H1 (cell line): ENCODE results near the gene PPM1G. TPM values are rescaled to one million over a fixed set of nuclear protein-coding genes. Genes with fewer than 3 reads are reported as not detected.

ENCODE experiments used
- CTCF ChIA-PET: fragments of 300-600 bp; sonication (Branson Sonifier 250); formaldehyde crosslinking; loops from one replicate; lab custom pipeline; 2021; ENCODE audit not compliant: partially characterized antibody; lab: Charles Lee
- POLR2A ChIA-PET: fragments of 300-600 bp; sonication (Branson Sonifier 250); formaldehyde crosslinking; loops from one replicate; lab custom pipeline; 2021; ENCODE audit warnings: inconsistent platforms; ENCODE audit not compliant: partially characterized antibody; lab: Charles Lee
- DNase-seq, 2 experiments: peaks; one replicate each; pipeline versions ENCODE4 v3.0.0 to v3.0.0-alpha.2; 2010 to 2022; ENCODE audit warnings: low spot score in 2 of 2, low read depth in 1 of 2, mixed read lengths in 1 of 2
- FAIRE-seq: peaks from 2 replicates; lab custom pipeline; 2011; peaks lifted over from hg19 to GRCh38; lab: Jason Lieb, UNC
- H2AFZ ChIP-seq: 2 replicates; pipeline ENCODE4 v1.8.1; 2012; ENCODE audit warnings: low read length, inconsistent platforms
- H2AK5ac ChIP-seq: 2 replicates; pipeline ENCODE4 v1.6.1; 2013; ENCODE audit warnings: low read depth, low read length
- H2BK120ac ChIP-seq: replicated peaks from 2 replicates; pipeline ENCODE3; 2013; ENCODE audit warnings: low read depth, low read length, inconsistent platforms
- H2BK12ac ChIP-seq: 2 replicates; pipeline ENCODE4 v1.6.1; 2013; ENCODE audit warnings: low read depth, low read length
- H2BK15ac ChIP-seq: 2 replicates; pipeline ENCODE4 v1.6.1; 2013; ENCODE audit warnings: low read length
- H2BK20ac ChIP-seq: 2 replicates; pipeline ENCODE4 v1.6.1; 2013; ENCODE audit warnings: low read length
- H2BK5ac ChIP-seq: 2 replicates; pipeline ENCODE4 v1.6.1; 2013; ENCODE audit warnings: low read depth, low read length
- H3K14ac ChIP-seq: 2 replicates; pipeline ENCODE4 v1.6.1; 2013; ENCODE audit warnings: inconsistent platforms; ENCODE audit not compliant: insufficient read length
- H3K18ac ChIP-seq: 2 replicates; pipeline ENCODE4 v1.6.1; 2013; ENCODE audit warnings: low read length; ENCODE audit errors: extremely low read depth
- H3K23ac ChIP-seq: 2 replicates; pipeline ENCODE4 v1.6.1; 2013; ENCODE audit warnings: inconsistent platforms; ENCODE audit not compliant: insufficient read length
- H3K23me2 ChIP-seq: 2 replicates; pipeline ENCODE4 v1.6.1; 2013; ENCODE audit warnings: low read depth, low read length
- H3K27ac ChIP-seq: 2 replicates; pipeline ENCODE4 v1.6.1; 2011; ENCODE audit warnings: low read depth, low read length, inconsistent platforms
- H3K27me3 ChIP-seq, 4 experiments: replicated peaks in 1 of 4; 1 replicate in 1 of 4; 2 replicates in 3 of 4; pipeline versions ENCODE4 v1.6.1 to v1.8.1; 2011 to 2013; ENCODE audit warnings: low read length in 3 of 4, mild to moderate bottlenecking in 3 of 4, inconsistent platforms in 2 of 4, mixed read lengths in 2 of 4, moderate library complexity in 1 of 4; ENCODE audit not compliant: control insufficient read depth in 3 of 4, insufficient read depth in 3 of 4; ENCODE audit errors: extremely low read depth in 1 of 4
- H3K36me3 ChIP-seq, 4 experiments: 2 replicates each; pipeline versions ENCODE4 v1.6.1 to v1.8.1; 2011 to 2013; ENCODE audit warnings: mild to moderate bottlenecking in 4 of 4, low read length in 3 of 4, moderate library complexity in 2 of 4, control low read depth in 1 of 4, inconsistent platforms in 1 of 4; ENCODE audit not compliant: insufficient read depth in 4 of 4, control insufficient read depth in 2 of 4
- H3K4ac ChIP-seq: replicated peaks from 2 replicates; pipeline ENCODE3; 2013; ENCODE audit warnings: low read length, low read depth, mixed read lengths, inconsistent platforms; ENCODE audit not compliant: insufficient read length
- H3K4me1 ChIP-seq, 4 experiments: replicated peaks in 1 of 4; 1 replicate in 1 of 4; 2 replicates in 3 of 4; pipeline versions ENCODE4 v1.6.1 to v1.8.1; 2011 to 2013; ENCODE audit warnings: low read length in 3 of 4, inconsistent platforms in 2 of 4, mixed read lengths in 1 of 4; ENCODE audit not compliant: insufficient read depth in 4 of 4, control insufficient read depth in 3 of 4
- H3K4me2 ChIP-seq, 2 experiments: 2 replicates each; pipeline versions ENCODE4 v1.6.1 to v1.8.1; 2011 to 2013; ENCODE audit warnings: low read depth in 2 of 2, low read length in 2 of 2, control low read depth in 1 of 2, inconsistent platforms in 1 of 2, mild to moderate bottlenecking in 1 of 2; ENCODE audit not compliant: insufficient read depth in 1 of 2
- H3K4me3 ChIP-seq, 4 experiments: fragments of 200-600, 300-600 bp in 1 of 4; sonication (generic), shearing (Covaris generic), sonication (Bioruptor Twin) in 1 of 4; 2 replicates each; pipeline versions ENCODE4 v1.5.1 to v1.8.1; 2011 to 2016; ENCODE audit warnings: low read length in 4 of 4, low read depth in 3 of 4, control low read depth in 2 of 4, inconsistent platforms in 2 of 4, mild to moderate bottlenecking in 2 of 4, mixed read lengths in 1 of 4, moderate library complexity in 1 of 4; ENCODE audit not compliant: insufficient read depth in 2 of 4; ENCODE audit errors: extremely low read depth in 1 of 4
- H3K56ac ChIP-seq: replicated peaks from 2 replicates; pipeline ENCODE3; 2013; ENCODE audit warnings: low read depth, mild to moderate bottlenecking, mixed read lengths, low read length, inconsistent platforms; ENCODE audit not compliant: insufficient read length
- H3K79me1 ChIP-seq: 2 replicates; pipeline ENCODE4 v1.6.1; 2013; ENCODE audit warnings: low read depth, low read length, control low read depth
- H3K79me2 ChIP-seq, 2 experiments: 2 replicates each; pipeline versions ENCODE4 v1.6.1 to v1.8.1; 2012 to 2013; ENCODE audit warnings: low read length in 2 of 2, mild to moderate bottlenecking in 2 of 2, inconsistent platforms in 1 of 2; ENCODE audit not compliant: insufficient read depth in 2 of 2, control insufficient read depth in 1 of 2
- H3K9ac ChIP-seq, 4 experiments: replicated peaks in 1 of 4; 1 replicate in 1 of 4; 2 replicates in 3 of 4; pipeline versions ENCODE4 v1.6.1 to v1.8.1; 2011 to 2013; ENCODE audit warnings: low read depth in 3 of 4, low read length in 3 of 4, control low read depth in 2 of 4, mild to moderate bottlenecking in 2 of 4, moderate library complexity in 2 of 4, inconsistent platforms in 1 of 4; ENCODE audit errors: extremely low read depth in 1 of 4
- H3K9me3 ChIP-seq, 2 experiments: 2 replicates each; pipeline versions ENCODE4 v1.6.1 to v1.8.1; 2012 to 2013; ENCODE audit warnings: mild to moderate bottlenecking in 2 of 2, moderate library complexity in 2 of 2, control low read depth in 1 of 2, inconsistent platforms in 1 of 2, low read depth in 1 of 2, low read length in 1 of 2, mixed read lengths in 1 of 2; ENCODE audit not compliant: insufficient read depth in 2 of 2
- H4K20me1 ChIP-seq, 2 experiments: replicated peaks in 1 of 2; 2 replicates each; pipeline versions ENCODE3 to v1.8.1; 2011 to 2013; ENCODE audit warnings: inconsistent platforms in 2 of 2, low read length in 2 of 2, mild to moderate bottlenecking in 1 of 2; ENCODE audit not compliant: insufficient read depth in 2 of 2, control insufficient read depth in 1 of 2
- H4K5ac ChIP-seq: 2 replicates; pipeline ENCODE4 v1.6.1; 2013; ENCODE audit warnings: low read length, low read depth, mixed read lengths, inconsistent platforms; ENCODE audit not compliant: insufficient read length
- H4K8ac ChIP-seq: 2 replicates; pipeline ENCODE4 v1.8.0; 2013; ENCODE audit warnings: mild to moderate bottlenecking, moderate library complexity, low read length, inconsistent platforms; ENCODE audit not compliant: insufficient read depth; ENCODE audit errors: extremely low read depth
- H4K91ac ChIP-seq: replicated peaks from 2 replicates; pipeline ENCODE3; 2013; ENCODE audit warnings: low read length, mixed read lengths, inconsistent platforms; ENCODE audit not compliant: insufficient read length
- CTBP2 ChIP-seq: IDR thresholded peaks from 2 replicates; pipeline ENCODE4 v1.7.0; 2011; ENCODE audit warnings: borderline replicate concordance, mild to moderate bottlenecking, moderate library complexity, mixed read lengths, low read length; ENCODE audit not compliant: insufficient read depth, insufficient read length
- E2F6 ChIP-seq: IDR thresholded peaks from 2 replicates; pipeline ENCODE4 v1.6.1; 2012; ENCODE audit warnings: inconsistent platforms
- FOSL1 ChIP-seq: IDR thresholded peaks from 2 replicates; pipeline ENCODE4 v1.6.1; 2011; ENCODE audit warnings: mild to moderate bottlenecking, low read depth, low read length, moderate library complexity; ENCODE audit not compliant: insufficient read depth
- NANOG ChIP-seq: IDR thresholded peaks from 2 replicates; pipeline ENCODE4 v1.6.1; 2011; ENCODE audit warnings: low read length, low read depth, mild to moderate bottlenecking, inconsistent platforms; ENCODE audit not compliant: insufficient read depth, poor library complexity, severe bottlenecking
- WGBS, 2 experiments: shearing (Covaris generic) in 1 of 2; methylation state at CpG; one replicate each; pipeline versions ENCODE4 v1.1.6 to v1.1.7; 2013 to 2015; ENCODE audit warnings: low lambda C conversion rate in 2 of 2, mixed read lengths in 2 of 2, inconsistent platforms in 1 of 2, low coverage in 1 of 2, missing lambda C conversion rate in 1 of 2; ENCODE audit not compliant: insufficient replicate concordance in 2 of 2, insufficient coverage in 1 of 2, insufficient read length in 1 of 2; ENCODE audit errors: extremely low coverage in 1 of 2, missing lambda C conversion rate in 1 of 2; 5-methylcytosine and 5-hydroxymethylcytosine counted together
- polyA plus RNA-seq, 7 experiments: library from polyadenylated mRNA; depleted of rRNA in 3 of 7; stranded (reverse) in 5 of 7; unstranded in 2 of 7; fragments of >200 nt in 5 of 7; fragments of 200-250 nt in 2 of 7; gene quantifications; 1 replicate in 5 of 7; 2 replicates in 1 of 7; 4 replicates in 1 of 7; pipeline versions ENCODE4 v1.2.1 to v1.2.3, GENCODE V29; 2011 to 2013; ENCODE audit warnings: missing spikeins in 2 of 7, mixed read lengths in 2 of 7
- total RNA-seq: library from RNA; stranded (reverse); fragmentation: NEBNext Ultra II Directional; extraction: Animal tissue kit (Norgen Biotek cat#: 25700); gene quantifications from 2 replicates; pipeline ENCODE4 v1.2.1, GENCODE V29; 2021

Gene PPM1G
- total and polyA plus RNA-seq, 2 of the 8 experiments (the other 6 are each of a cell fraction or from before 2014, with no cell fraction given): 73.3 to 203 TPM

- Histone ChIP-seq H2AK5ac (no peak overlapping the region), H2BK5ac (peak overlapping the region; percentile 84; the same call in 1 of the 2 replicates), H3K4me3 (peak overlapping the region; percentile 72 to 99 (median 88)), H3K4me2 (peak overlapping the region; percentile 77 to 81), H3K56ac (peak overlapping the region; percentile 24), H2BK15ac (no peak overlapping the region), H4K8ac (peak overlapping the region; percentile 92), H3K79me1 (peaks cover 5% of the 10 kb centered on the region; the same call in 1 of the 2 replicates), H3K9ac (peak overlapping the region; percentile 3 to 84 (median 80)), H4K20me1 (peaks cover 0 to 16% of the 10 kb centered on the region in 2 experiments), H2BK20ac (no peak overlapping the region), H3K23ac (no peak overlapping the region), H2BK12ac (no peak overlapping the region), H4K91ac (no peak overlapping the region), H2BK120ac (no peak overlapping the region), H3K36me3 (peaks cover 29 to 53% (median 46%) of the 10 kb centered on the region in 4 experiments), H3K23me2 (peaks cover 8% of the 10 kb centered on the region), H2AFZ (peak overlapping the region; percentile 9; the same call in 1 of the 2 replicates), H3K27ac (peak overlapping the region; percentile 31), H3K9me3 (no peaks in the 10 kb centered on the region), H3K79me2 (peaks cover 2 to 21% of the 10 kb centered on the region in 2 experiments; a peak in 3 of 4 replicates), H3K4me1 (peaks cover 0 to 4% (median 2%) of the 10 kb centered on the region in 4 experiments; a peak in 4 of 7 replicates), H3K27me3 (no peaks in the 10 kb centered on the region), H3K18ac (0 out of 2 replicates have a peak overlapping the region, but pooled peaks have one; percentile 20), H3K4ac (no peak overlapping the region), H4K5ac (peak overlapping the region; percentile 85), H3K14ac (no peak overlapping the region)
- WGBS, 2 experiments: 9% methylated on average over 44 of the region's 46 CpGs; no CpG with 5 or more reads in 1 of the 2 experiments
- CTCF ChIA-PET: interaction anchor here (0.8 to 2.8 kb wide), 10 partner anchors 8 to 129 kb away, joined by 3 to 7 read pairs (median 4); partner anchors contain the start of genes FNDC4 and UCN
- DNase-seq: peak in 1 of 2 experiments; percentile 47
- FAIRE-seq: no peak
- POLR2A ChIA-PET: interaction anchor here (0.9 to 8.2 kb wide), 11 partner anchors 9 to 160 kb away, joined by 3 to 135 read pairs (median 3); partner anchors contain the start of genes GTF3C2, MPV17, PPM1G and ZNF513
- TF ChIP-seq FOSL1 (no peak), E2F6 (peak; percentile 84), NANOG (no peak), CTBP2 (no peak)
Observed at GRCh38 chr2:27370816-27371620, 38.4 kb downstream of the PPM1G start.
